SU-DHL-6 (cell line): ENCODE measurements around the gene CADM2.

ENCODE experiments used
- CTCF ChIP-seq: fragments of 200-600 bp; sonication (generic); IDR thresholded peaks from one replicate; pipeline ENCODE4 v1.5.1; 2017; ENCODE audit warnings: antibody characterized with exemption, mild to moderate bottlenecking, low read length, moderate library complexity; ENCODE audit not compliant: insufficient read depth, poor library complexity, severe bottlenecking
- EZH2phosphoT487 ChIP-seq: fragments of 200-600 bp; sonication (generic), shearing (Covaris generic); conservative IDR thresholded peaks from 2 replicates; pipeline ENCODE4 v1.6.1; 2018; ENCODE audit warnings: mild to moderate bottlenecking, antibody characterized with exemption, low read length, moderate library complexity, mixed read lengths

GRCh38 chr3:85189731-85190130 is 230.9 kb downstream of the CADM2 start:
- no peak for TF ChIP-seq CTCF
- no peak for TF ChIP-seq EZH2phosphoT487
